ENCODE measurements around the gene LRRC26.

- TF ChIP-seq, protein P1, sequence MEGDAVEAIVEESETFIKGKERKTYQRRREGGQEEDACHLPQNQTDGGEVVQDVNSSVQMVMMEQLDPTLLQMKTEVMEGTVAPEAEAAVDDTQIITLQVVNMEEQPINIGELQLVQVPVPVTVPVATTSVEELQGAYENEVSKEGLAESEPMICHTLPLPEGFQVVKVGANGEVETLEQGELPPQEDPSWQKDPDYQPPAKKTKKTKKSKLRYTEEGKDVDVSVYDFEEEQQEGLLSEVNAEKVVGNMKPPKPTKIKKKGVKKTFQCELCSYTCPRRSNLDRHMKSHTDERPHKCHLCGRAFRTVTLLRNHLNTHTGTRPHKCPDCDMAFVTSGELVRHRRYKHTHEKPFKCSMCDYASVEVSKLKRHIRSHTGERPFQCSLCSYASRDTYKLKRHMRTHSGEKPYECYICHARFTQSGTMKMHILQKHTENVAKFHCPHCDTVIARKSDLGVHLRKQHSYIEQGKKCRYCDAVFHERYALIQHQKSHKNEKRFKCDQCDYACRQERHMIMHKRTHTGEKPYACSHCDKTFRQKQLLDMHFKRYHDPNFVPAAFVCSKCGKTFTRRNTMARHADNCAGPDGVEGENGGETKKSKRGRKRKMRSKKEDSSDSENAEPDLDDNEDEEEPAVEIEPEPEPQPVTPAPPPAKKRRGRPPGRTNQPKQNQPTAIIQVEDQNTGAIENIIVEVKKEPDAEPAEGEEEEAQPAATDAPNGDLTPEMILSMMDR (conservative IDR thresholded peaks at IDR 0.05; ENCODE audit: low read depth, low read length) = no peak
- TF ChIP-seq EZH2 (IDR thresholded peaks at IDR 0.05; ENCODE audit: low read length, unreplicated experiment) (no peak), EZH2phosphoT487 (IDR thresholded peaks at IDR 0.05; ENCODE audit: borderline replicate concordance, low read length) (no peak)
These were observed 18.2 kb upstream of the LRRC26 start for GRCh38 chr9:137188086-137188489.

All from PC-3 (cell line).